ENCODE measurements around the gene CDA. TPM values are rescaled to one million over a fixed set of nuclear protein-coding genes. Genes with fewer than 3 reads are reported as not detected.

Gene CDA
- total RNA-seq, 4 donors from 2014 or later, result 9.7 to 53.7 (median 45.9) TPM

- H3K36me3 ChIP-seq, result no peaks in the 10 kb centered on the region
- H3K9me3 ChIP-seq, result no peaks in the 10 kb centered on the region
- intact Hi-C loops (cut with DNase I), result no loop called here
- TF ChIP-seq CTCF (IDR thresholded peaks at IDR 0.05), result no peak
- no peak for TF ChIP-seq POLR2A (IDR thresholded peaks at IDR 0.05)
- H3K4me3 ChIP-seq, result no peak overlapping the region
- peaks cover 0 to 55% (median 0%) of the 10 kb centered on the region in 4 donors for H3K27me3 ChIP-seq
- H3K27ac ChIP-seq, result no peak overlapping the region
- 59 to 63% methylated on average over 4 of the region's 4 CpGs for WGBS, 2 donors
- no peaks in the 10 kb centered on the region for H3K4me1 ChIP-seq
- DNase-seq, result no peak
Observed at GRCh38 chr1:20565234-20565633, 23.7 kb upstream of the CDA start.

GRCh38 chr1:20569523-20570098, 19.3 kb upstream of the CDA start:
- WGBS, 2 donors, result 82 to 89% methylated on average over 3 to 4 of the region's 4 CpGs
- DNase-seq, result no peak
- no peaks in the 10 kb centered on the region for H3K36me3 ChIP-seq
- H3K4me1 ChIP-seq, result no peaks in the 10 kb centered on the region
- H3K27ac ChIP-seq, result no peak overlapping the region
- H3K4me3 ChIP-seq, result no peak overlapping the region
- peaks cover 0 to 59% (median 0%) of the 10 kb centered on the region in 4 donors for H3K27me3 ChIP-seq
- intact Hi-C loops (cut with DNase I), result loop anchor here (10.0 kb wide), 1 partner anchor 65 kb away; the partner anchor contains the start of gene PINK1
- H3K9me3 ChIP-seq, result peaks cover 0 to 3% (median 0%) of the 10 kb centered on the region in 3 donors
- TF ChIP-seq POLR2A (IDR thresholded peaks at IDR 0.05), result no peak
- TF ChIP-seq CTCF (IDR thresholded peaks at IDR 0.05), result no peak

GRCh38 chr1:20571427-20571826, 17.5 kb upstream of the CDA start:
- no peaks in the 10 kb centered on the region for H3K36me3 ChIP-seq
- H3K4me1 ChIP-seq, result no peaks in the 10 kb centered on the region
- 87 to 96% methylated on average over 4 to 5 of the region's 5 CpGs for WGBS, 2 donors
- no peak for DNase-seq
- peaks cover 0 to 69% (median 0%) of the 10 kb centered on the region in 4 donors for H3K27me3 ChIP-seq
- H3K9me3 ChIP-seq, result peaks cover 0 to 3% (median 0%) of the 10 kb centered on the region in 3 donors
- TF ChIP-seq CTCF (IDR thresholded peaks at IDR 0.05) (no peak), POLR2A (IDR thresholded peaks at IDR 0.05) (no peak)
- H3K27ac ChIP-seq, result no peak overlapping the region
- intact Hi-C loops (cut with DNase I), result loop anchor here (10.0 kb wide), 1 partner anchor 63 kb away; the partner anchor contains the start of gene PINK1
- H3K4me3 ChIP-seq, result no peak overlapping the region

GRCh38 chr1:20573987-20574386, 14.9 kb upstream of the CDA start:
- H3K27ac ChIP-seq, result no peak overlapping the region
- intact Hi-C loops (cut with DNase I), result loop anchor here (10.0 kb wide), 1 partner anchor 61 kb away; the partner anchor contains the start of gene PINK1
- no peaks in the 10 kb centered on the region for H3K4me1 ChIP-seq
- TF ChIP-seq POLR2A (IDR thresholded peaks at IDR 0.05), result no peak
- no peak for TF ChIP-seq CTCF (IDR thresholded peaks at IDR 0.05)
- H3K27me3 ChIP-seq, result peaks cover 0 to 58% (median 0%) of the 10 kb centered on the region in 4 donors
- no peak overlapping the region for H3K4me3 ChIP-seq
- no peak for DNase-seq
- WGBS, 2 donors, result 56% methylated on average over 1 of the region's 1 CpG
- H3K9me3 ChIP-seq, result peaks cover 0 to 3% (median 0%) of the 10 kb centered on the region in 3 donors
- no peaks in the 10 kb centered on the region for H3K36me3 ChIP-seq

GRCh38 chr1:20574686-20575540, 14.0 kb upstream of the CDA start:
- no peak overlapping the region for H3K4me3 ChIP-seq
- TF ChIP-seq POLR2A (IDR thresholded peaks at IDR 0.05), result no peak
- peak; percentile 35 to 79 (median 56) for TF ChIP-seq CTCF (IDR thresholded peaks at IDR 0.05)
- intact Hi-C loops (cut with DNase I), result loop anchor here (10.0 kb wide), 1 partner anchor 60 kb away; the partner anchor contains the start of gene PINK1
- no peaks in the 10 kb centered on the region for H3K36me3 ChIP-seq
- DNase-seq, result no peak
- peaks cover 0 to 48% (median 0%) of the 10 kb centered on the region in 4 donors for H3K27me3 ChIP-seq
- H3K4me1 ChIP-seq, result no peaks in the 10 kb centered on the region
- H3K27ac ChIP-seq, result no peak overlapping the region
- 27 to 29% methylated on average over 18 of the region's 18 CpGs for WGBS, 2 donors
- peaks cover 0 to 3% (median 0%) of the 10 kb centered on the region in 3 donors for H3K9me3 ChIP-seq
